HG02588 (cell line): Measurements from ENCODE around the gene TOM1L2.

Source experiments
- ATAC-seq: cut with Tn5 transposase; IDR thresholded peaks from one replicate; pipeline ENCODE4 v1.9.1; 2021; ENCODE audit warnings: mild to moderate bottlenecking, moderate library complexity; ENCODE audit not compliant: unreplicated experiment

Gene TOM1L2

GRCh38 chr17:17880577-17881196 is 91.5 kb downstream of the TOM1L2 start:
- no peak for ATAC-seq

- no peak for ATAC-seq
Observed at GRCh38 chr17:17877529-17878358, 94.5 kb downstream of the TOM1L2 start.

GRCh38 chr17:17876959-17877528 is 95.2 kb downstream of the TOM1L2 start:
- no peak for ATAC-seq

- ATAC-seq, result no peak
Observed at GRCh38 chr17:17874478-17874877, 97.7 kb downstream of the TOM1L2 start.

- ATAC-seq, result no peak
Observed at GRCh38 chr17:17873450-17873991, 98.7 kb downstream of the TOM1L2 start.

- ATAC-seq, result no peak
Observed at GRCh38 chr17:17872547-17873345, 99.5 kb downstream of the TOM1L2 start.

GRCh38 chr17:17871913-17872312 is 100.3 kb downstream of the TOM1L2 start:
- ATAC-seq, result no peak

- ATAC-seq, result no peak
Observed at GRCh38 chr17:17870247-17870646, 102.0 kb downstream of the TOM1L2 start.

- no peak for ATAC-seq
Observed at GRCh38 chr17:17868641-17869522, 103.3 kb downstream of the TOM1L2 start.

- no peak for ATAC-seq
Observed at GRCh38 chr17:17866897-17867296, 105.3 kb downstream of the TOM1L2 start.

- ATAC-seq, result no peak
Observed at GRCh38 chr17:17866425-17866824, 105.8 kb downstream of the TOM1L2 start.

- no peak for ATAC-seq
Observed at GRCh38 chr17:17865035-17865434, 107.2 kb downstream of the TOM1L2 start.

GRCh38 chr17:17860766-17861107 is 111.5 kb downstream of the TOM1L2 start:
- ATAC-seq, result no peak

- peak; percentile 57 for ATAC-seq
Observed at GRCh38 chr17:17859909-17860765, 112.1 kb downstream of the TOM1L2 start.

- ATAC-seq, result no peak
Observed at GRCh38 chr17:17857496-17857895, 114.7 kb downstream of the TOM1L2 start.

GRCh38 chr17:17856386-17856785 is 115.8 kb downstream of the TOM1L2 start:
- no peak for ATAC-seq

GRCh38 chr17:17855976-17856375 is 116.2 kb downstream of the TOM1L2 start:
- no peak for ATAC-seq

- ATAC-seq, result no peak
Observed at GRCh38 chr17:17853811-17854447, 118.3 kb downstream of the TOM1L2 start.

GRCh38 chr17:17852930-17853329 is 119.3 kb downstream of the TOM1L2 start:
- no peak for ATAC-seq
